IPS DF 6.9 (cell line): ENCODE data around the gene SPDYC.

Experiments used
- DNase-seq: peaks from one replicate; pipeline ENCODE4 v3.0.0-alpha.2; 2013; ENCODE audit warnings: low read depth, low spot score
- H3K27ac ChIP-seq: one replicate; pipeline ENCODE4 v1.5.1; 2013; ENCODE audit warnings: low read length, control low read depth
- H3K27me3 ChIP-seq: 2 replicates; pipeline ENCODE4 v1.6.1; 2013; ENCODE audit warnings: mild to moderate bottlenecking, low read length; ENCODE audit not compliant: control insufficient read depth, insufficient read depth
- H3K36me3 ChIP-seq: 2 replicates; pipeline ENCODE4 v1.6.1; 2013; ENCODE audit warnings: low read length; ENCODE audit not compliant: control insufficient read depth, insufficient read depth
- H3K4me1 ChIP-seq: 2 replicates; pipeline ENCODE4 v1.6.1; 2013; ENCODE audit warnings: low read length; ENCODE audit not compliant: control insufficient read depth, insufficient read depth
- H3K4me3 ChIP-seq: 2 replicates; pipeline ENCODE4 v1.5.1; 2013; ENCODE audit warnings: mild to moderate bottlenecking, low read length
- H3K9me3 ChIP-seq: 2 replicates; pipeline ENCODE4 v1.6.1; 2013; ENCODE audit warnings: low read length, inconsistent platforms; ENCODE audit not compliant: control insufficient read depth, insufficient read depth
- WGBS: extraction: QIAGEN DNeasy Blood & Tissue Kit; methylation state at CpG from one replicate; pipeline ENCODE4 v1.1.7; 2013; ENCODE audit warnings: mixed read lengths, missing lambda C conversion rate; ENCODE audit not compliant: insufficient read length, insufficient coverage; 5-methylcytosine and 5-hydroxymethylcytosine counted together

The SPDYC gene

GRCh38 chr11:65186701-65187100 is 16.7 kb downstream of the SPDYC start:
- H3K36me3 ChIP-seq: peaks cover 33% of the 10 kb centered on the region
- no peak overlapping the region for H3K4me3 ChIP-seq
- H3K27ac ChIP-seq: no peak overlapping the region
- peaks cover 14% of the 10 kb centered on the region for H3K4me1 ChIP-seq
- no peak for DNase-seq
- no CpG with 5 or more reads among the region's 9 CpGs for WGBS
- no peaks in the 10 kb centered on the region for H3K27me3 ChIP-seq
- H3K9me3 ChIP-seq: no peaks in the 10 kb centered on the region

DNA sequence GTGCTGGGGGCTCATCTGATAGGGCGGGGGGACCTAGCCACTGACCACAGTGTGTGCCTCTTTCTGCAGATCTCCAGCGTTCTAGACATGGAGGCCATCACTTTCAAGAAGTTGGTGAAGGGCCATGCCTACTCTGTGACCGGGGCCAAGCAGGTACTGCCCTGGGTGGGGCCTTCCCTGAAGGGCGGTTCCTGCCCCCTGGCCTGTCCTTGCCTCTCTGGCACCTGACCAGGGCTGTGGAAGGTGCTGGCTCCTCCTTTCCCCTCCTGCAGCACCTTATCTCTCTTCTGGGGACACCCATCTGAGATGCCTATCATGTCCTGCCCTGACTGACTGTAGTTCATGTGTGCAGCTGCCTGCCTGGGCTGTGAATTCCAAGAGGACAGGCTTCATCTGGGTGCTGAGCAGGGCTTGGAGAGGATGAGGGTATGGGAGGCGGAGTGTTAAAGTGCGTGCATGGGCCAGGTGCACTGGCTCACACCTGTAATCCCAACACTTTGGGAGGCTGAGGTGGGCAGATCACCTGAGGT is 17.2 kb downstream of the SPDYC start:
- WGBS: no CpG with 5 or more reads among the region's 6 CpGs
- H3K9me3 ChIP-seq: no peaks in the 10 kb centered on the region
- H3K36me3 ChIP-seq: peaks cover 34% of the 10 kb centered on the region
- no peaks in the 10 kb centered on the region for H3K27me3 ChIP-seq
- no peak overlapping the region for H3K4me3 ChIP-seq
- H3K27ac ChIP-seq: no peak overlapping the region
- no peak for DNase-seq
- peaks cover 14% of the 10 kb centered on the region for H3K4me1 ChIP-seq

DNA sequence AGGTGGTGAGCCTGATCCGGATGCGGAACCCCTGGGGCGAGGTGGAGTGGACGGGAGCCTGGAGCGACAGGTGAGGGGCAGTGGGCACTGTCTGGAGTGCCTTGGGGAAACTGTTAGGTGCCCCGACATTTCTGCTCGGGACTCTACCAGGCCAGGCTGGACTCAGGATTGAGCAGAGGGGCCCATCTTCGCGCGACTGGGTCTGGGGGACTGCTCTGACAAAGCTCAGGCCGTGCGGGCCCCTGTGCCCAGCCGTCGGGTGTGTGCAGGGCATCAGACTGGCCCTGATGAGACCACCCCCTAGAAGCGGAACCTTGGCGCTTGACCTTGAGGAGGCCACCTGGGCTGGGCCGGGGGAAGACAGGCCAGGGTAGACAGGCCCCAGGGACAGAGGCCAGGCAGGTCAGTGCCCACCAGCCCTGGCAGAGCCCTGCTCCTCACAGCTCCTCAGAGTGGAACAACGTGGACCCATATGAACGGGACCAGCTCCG is 18.0 kb downstream of the SPDYC start:
- Histone ChIP-seq H3K4me1 (peaks cover 12% of the 10 kb centered on the region), H3K27me3 (no peaks in the 10 kb centered on the region), H3K36me3 (peaks cover 35% of the 10 kb centered on the region), H3K4me3 (no peak overlapping the region), H3K9me3 (no peaks in the 10 kb centered on the region), H3K27ac (no peak overlapping the region)
- no peak for DNase-seq
- WGBS: no CpG with 5 or more reads among the region's 20 CpGs

GRCh38 chr11:65188486-65188885 is 18.5 kb downstream of the SPDYC start:
- Histone ChIP-seq H3K27me3 (no peaks in the 10 kb centered on the region), H3K4me1 (peaks cover 9% of the 10 kb centered on the region), H3K9me3 (no peaks in the 10 kb centered on the region), H3K4me3 (no peak overlapping the region), H3K36me3 (peaks cover 35% of the 10 kb centered on the region), H3K27ac (no peak overlapping the region)
- no CpG with 5 or more reads among the region's 18 CpGs for WGBS
- no peak for DNase-seq

DNA sequence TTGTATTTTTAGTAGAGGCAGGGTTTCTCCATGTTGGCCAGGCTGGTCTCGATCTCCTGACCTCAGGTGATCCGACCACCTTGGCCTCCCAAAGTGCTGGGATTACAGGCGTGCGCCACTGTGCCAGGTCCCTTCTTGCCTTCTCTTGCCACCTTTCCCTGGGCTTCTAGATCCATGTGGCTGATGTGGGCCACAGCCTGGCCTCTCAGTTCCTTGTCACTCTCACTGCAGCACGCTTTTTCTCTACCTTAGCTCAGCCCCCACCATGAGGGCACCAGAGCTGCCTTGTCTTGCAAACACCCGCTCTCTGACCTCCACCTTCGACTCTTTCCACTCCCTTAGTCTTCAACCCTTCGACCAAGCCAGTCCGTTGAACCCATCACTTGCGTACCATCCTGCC is 19.2 kb downstream of the SPDYC start:
- Histone ChIP-seq H3K27ac (no peak overlapping the region), H3K27me3 (no peaks in the 10 kb centered on the region), H3K36me3 (peaks cover 35% of the 10 kb centered on the region), H3K9me3 (no peaks in the 10 kb centered on the region), H3K4me1 (peaks cover 5% of the 10 kb centered on the region), H3K4me3 (no peak overlapping the region)
- WGBS: no CpG with 5 or more reads among the region's 10 CpGs
- no peak for DNase-seq

GRCh38 chr11:65194564-65194963 is 24.5 kb downstream of the SPDYC start:
- H3K27ac ChIP-seq: no peak overlapping the region
- no CpG with 5 or more reads among the region's 2 CpGs for WGBS
- peaks cover 9% of the 10 kb centered on the region; the same call in 1 of the 2 replicates for H3K36me3 ChIP-seq
- no peak overlapping the region for H3K4me3 ChIP-seq
- H3K4me1 ChIP-seq: no peaks in the 10 kb centered on the region
- H3K27me3 ChIP-seq: no peaks in the 10 kb centered on the region
- DNase-seq: no peak
- H3K9me3 ChIP-seq: no peaks in the 10 kb centered on the region

GRCh38 chr11:65204143-65204542 is 34.1 kb downstream of the SPDYC start:
- no CpG with 5 or more reads among the region's 15 CpGs for WGBS
- no peak for DNase-seq
- H3K27me3 ChIP-seq: no peaks in the 10 kb centered on the region
- peaks cover 5% of the 10 kb centered on the region for H3K4me1 ChIP-seq
- peaks cover 27% of the 10 kb centered on the region for H3K36me3 ChIP-seq
- H3K27ac ChIP-seq: no peak overlapping the region
- no peaks in the 10 kb centered on the region for H3K9me3 ChIP-seq
- H3K4me3 ChIP-seq: no peak overlapping the region

DNA sequence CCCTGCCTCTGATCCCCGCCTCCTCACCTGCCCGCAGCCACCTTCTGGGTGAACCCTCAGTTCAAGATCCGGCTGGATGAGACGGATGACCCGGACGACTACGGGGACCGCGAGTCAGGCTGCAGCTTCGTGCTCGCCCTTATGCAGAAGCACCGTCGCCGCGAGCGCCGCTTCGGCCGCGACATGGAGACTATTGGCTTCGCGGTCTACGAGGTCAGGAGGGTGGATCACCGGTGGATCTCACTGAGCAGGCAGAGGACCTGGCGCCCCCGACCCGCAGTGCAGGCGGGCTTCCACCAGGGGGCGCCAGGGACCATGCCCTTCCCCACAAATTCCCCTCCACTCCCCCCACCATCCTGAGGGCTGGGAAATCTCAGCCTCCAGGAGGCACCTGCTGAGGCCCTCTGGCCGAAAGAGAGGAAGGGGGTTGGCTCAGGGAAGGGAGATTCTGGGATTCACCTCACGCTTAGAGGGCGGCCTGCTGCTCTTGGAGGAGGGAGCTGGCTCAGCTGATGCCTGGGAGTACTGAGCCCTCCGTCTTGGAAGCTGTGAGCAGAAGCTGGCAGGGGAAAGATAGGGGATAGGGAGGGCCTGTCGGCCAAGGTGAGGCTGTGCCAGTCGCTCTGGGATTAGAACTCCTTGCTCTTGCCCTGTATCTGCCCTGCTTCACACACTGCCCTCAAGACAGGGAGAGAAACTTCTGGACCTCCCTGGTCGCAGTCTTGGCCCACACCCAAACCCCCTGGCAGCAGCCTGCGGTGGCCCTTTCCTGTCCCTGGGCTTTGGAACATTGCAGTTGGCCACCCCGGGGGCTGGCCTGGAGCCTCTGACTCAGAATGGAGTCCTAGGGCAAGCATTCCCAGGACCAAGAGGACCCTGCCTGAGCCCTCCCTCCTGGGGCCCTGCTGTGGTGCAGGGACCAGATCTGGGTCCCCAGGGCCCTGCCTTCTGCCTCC is 34.9 kb downstream of the SPDYC start:
- no CpG with 5 or more reads among the region's 38 CpGs for WGBS
- Histone ChIP-seq H3K4me3 (no peak overlapping the region), H3K27me3 (no peaks in the 10 kb centered on the region), H3K9me3 (no peaks in the 10 kb centered on the region), H3K4me1 (peaks cover 5% of the 10 kb centered on the region), H3K36me3 (peaks cover 35% of the 10 kb centered on the region), H3K27ac (no peak overlapping the region)
- DNase-seq: no peak

DNA sequence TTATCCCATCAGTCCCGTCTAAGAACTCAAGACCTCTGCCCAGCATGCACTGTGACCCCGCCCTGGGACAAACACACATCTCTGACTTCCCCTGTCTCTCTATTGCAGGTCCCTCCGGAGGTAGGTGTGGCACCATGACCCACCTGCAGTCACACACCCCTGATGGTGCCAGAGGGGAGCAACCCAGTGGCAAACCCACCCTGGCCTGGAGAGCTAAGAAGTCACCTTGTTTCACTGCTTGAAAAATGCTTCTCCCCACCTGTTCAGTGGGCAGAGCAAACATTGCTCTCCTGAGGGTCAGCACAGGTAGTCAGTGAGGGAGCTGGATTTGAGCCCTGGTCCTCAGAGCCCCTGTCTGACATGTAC is 35.6 kb downstream of the SPDYC start:
- Histone ChIP-seq H3K36me3 (peaks cover 42% of the 10 kb centered on the region), H3K4me3 (no peak overlapping the region), H3K4me1 (peaks cover 5% of the 10 kb centered on the region), H3K9me3 (no peaks in the 10 kb centered on the region), H3K27me3 (no peaks in the 10 kb centered on the region), H3K27ac (no peak overlapping the region)
- no CpG with 5 or more reads among the region's 3 CpGs for WGBS
- no peak for DNase-seq

DNA sequence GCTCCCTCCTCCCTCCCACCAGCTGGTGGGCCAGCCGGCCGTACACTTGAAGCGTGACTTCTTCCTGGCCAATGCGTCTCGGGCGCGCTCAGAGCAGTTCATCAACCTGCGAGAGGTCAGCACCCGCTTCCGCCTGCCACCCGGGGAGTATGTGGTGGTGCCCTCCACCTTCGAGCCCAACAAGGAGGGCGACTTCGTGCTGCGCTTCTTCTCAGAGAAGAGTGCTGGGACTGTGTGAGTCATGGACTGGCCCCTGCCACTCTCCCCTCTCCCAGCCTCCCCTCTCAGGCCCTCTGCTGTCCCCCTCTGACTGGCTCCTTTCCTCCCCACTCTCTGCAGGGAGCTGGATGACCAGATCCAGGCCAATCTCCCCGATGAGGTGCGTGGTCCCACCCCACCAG is 36.4 kb downstream of the SPDYC start:
- DNase-seq: no peak
- no peaks in the 10 kb centered on the region for H3K27me3 ChIP-seq
- WGBS: no CpG with 5 or more reads among the region's 17 CpGs
- no peak overlapping the region for H3K27ac ChIP-seq
- peaks cover 46% of the 10 kb centered on the region for H3K36me3 ChIP-seq
- no peak overlapping the region for H3K4me3 ChIP-seq
- H3K4me1 ChIP-seq: peaks cover 8% of the 10 kb centered on the region
- no peaks in the 10 kb centered on the region for H3K9me3 ChIP-seq
